Progenitor cell of endocrine pancreas (in vitro differentiated cells): ENCODE results near the gene LIPN. TPM values are rescaled to one million over a fixed set of nuclear protein-coding genes. Genes with fewer than 3 reads are reported as not detected.

Source experiments
- DNase-seq: peaks from one replicate; pipeline ENCODE4 v3.0.0; 2021; ENCODE audit warnings: low spot score; ENCODE audit not compliant: unreplicated experiment
- H3K27ac Mint-ChIP-seq: 2 replicates; pipeline ENCODE4 v1.8.0; 2021; ENCODE audit warnings: mild to moderate bottlenecking, moderate library complexity, mixed read lengths
- H3K27me3 Mint-ChIP-seq: 2 replicates; pipeline ENCODE4 v1.8.0; 2021; ENCODE audit warnings: mixed read lengths
- H3K36me3 Mint-ChIP-seq: 2 replicates; pipeline ENCODE4 v1.8.0; 2022; ENCODE audit warnings: mixed read lengths; ENCODE audit not compliant: insufficient read depth
- H3K4me1 Mint-ChIP-seq: 2 replicates; pipeline ENCODE4 v1.8.0; 2021; ENCODE audit warnings: low read depth, mixed read lengths
- H3K4me3 Mint-ChIP-seq: 2 replicates; pipeline ENCODE4 v1.8.0; 2021; ENCODE audit warnings: low read depth, mild to moderate bottlenecking, moderate library complexity, mixed read lengths
- H3K9me3 Mint-ChIP-seq: 2 replicates; pipeline ENCODE4 v1.8.0; 2021; ENCODE audit warnings: low read depth, mixed read lengths
- long read RNA-seq: library from polyadenylated mRNA; unstranded; transcript quantifications from one replicate; pipeline ENCODE4 v2.0.0, GENCODE V29; 2020
- total RNA-seq: library from RNA; stranded (reverse); gene quantifications from 2 replicates; pipeline ENCODE4 v1.2.1, GENCODE V29; 2021
- TF ChIP-seq, protein P1 (sequence below): fragments of 200-600 bp; sonication (generic); IDR thresholded peaks from one replicate; pipeline ENCODE4 v1.5.0; 2021; ENCODE audit warnings: antibody characterized with exemption, mild to moderate bottlenecking; ENCODE audit not compliant: unreplicated experiment

The LIPN gene
- total RNA-seq, result not detected in 2 replicates
- long read RNA-seq, result 0 reads

GRCh38 chr10:88759366-88760101, at the start of gene LIPN:
Gene LIPN (plus strand): TSS chr10:88760020. CDS start chr10:88761406, 1,386 bp downstream.
- DNase-seq, result no peak
- Mint-ChIP-seq H3K27me3 (no peaks in the 10 kb centered on the region), H3K9me3 (no peaks in the 10 kb centered on the region), H3K4me3 (no peak within 1 kb of the TSS), H3K36me3 (no peaks in the 10 kb centered on the region), H3K27ac (no peak within 1 kb of the TSS), H3K4me1 (peaks cover 6% of the 10 kb centered on the region)
- TF ChIP-seq, protein P1, sequence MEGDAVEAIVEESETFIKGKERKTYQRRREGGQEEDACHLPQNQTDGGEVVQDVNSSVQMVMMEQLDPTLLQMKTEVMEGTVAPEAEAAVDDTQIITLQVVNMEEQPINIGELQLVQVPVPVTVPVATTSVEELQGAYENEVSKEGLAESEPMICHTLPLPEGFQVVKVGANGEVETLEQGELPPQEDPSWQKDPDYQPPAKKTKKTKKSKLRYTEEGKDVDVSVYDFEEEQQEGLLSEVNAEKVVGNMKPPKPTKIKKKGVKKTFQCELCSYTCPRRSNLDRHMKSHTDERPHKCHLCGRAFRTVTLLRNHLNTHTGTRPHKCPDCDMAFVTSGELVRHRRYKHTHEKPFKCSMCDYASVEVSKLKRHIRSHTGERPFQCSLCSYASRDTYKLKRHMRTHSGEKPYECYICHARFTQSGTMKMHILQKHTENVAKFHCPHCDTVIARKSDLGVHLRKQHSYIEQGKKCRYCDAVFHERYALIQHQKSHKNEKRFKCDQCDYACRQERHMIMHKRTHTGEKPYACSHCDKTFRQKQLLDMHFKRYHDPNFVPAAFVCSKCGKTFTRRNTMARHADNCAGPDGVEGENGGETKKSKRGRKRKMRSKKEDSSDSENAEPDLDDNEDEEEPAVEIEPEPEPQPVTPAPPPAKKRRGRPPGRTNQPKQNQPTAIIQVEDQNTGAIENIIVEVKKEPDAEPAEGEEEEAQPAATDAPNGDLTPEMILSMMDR, result no peak

- Mint-ChIP-seq H3K36me3 (no peaks in the 10 kb centered on the region), H3K27ac (no peak overlapping the region), H3K27me3 (peaks cover 4% of the 10 kb centered on the region), H3K9me3 (no peaks in the 10 kb centered on the region), H3K4me3 (no peak overlapping the region), H3K4me1 (no peaks in the 10 kb centered on the region)
- DNase-seq, result no peak
- TF ChIP-seq, protein P1, result no peak
Observed at GRCh38 chr10:88715517-88715916, 44.3 kb upstream of the LIPN start.

- TF ChIP-seq, protein P1, result no peak
- no peak overlapping the region for H3K4me3 Mint-ChIP-seq
- H3K4me1 Mint-ChIP-seq, result peaks cover 1% of the 10 kb centered on the region
- H3K27me3 Mint-ChIP-seq, result peaks cover 15% of the 10 kb centered on the region
- H3K9me3 Mint-ChIP-seq, result no peaks in the 10 kb centered on the region
- no peak for DNase-seq
- no peaks in the 10 kb centered on the region for H3K36me3 Mint-ChIP-seq
- no peak overlapping the region for H3K27ac Mint-ChIP-seq
Observed at GRCh38 chr10:88721392-88721791, 38.4 kb upstream of the LIPN start.

- Mint-ChIP-seq H3K4me1 (peaks cover 1% of the 10 kb centered on the region), H3K9me3 (peaks cover 2% of the 10 kb centered on the region), H3K36me3 (no peaks in the 10 kb centered on the region), H3K27me3 (peaks cover 19% of the 10 kb centered on the region), H3K4me3 (no peak overlapping the region), H3K27ac (no peak overlapping the region)
- TF ChIP-seq, protein P1, result no peak
- no peak for DNase-seq
Observed at GRCh38 chr10:88725798-88726197, 34.0 kb upstream of the LIPN start.

GRCh38 chr10:88728107-88728763, 31.6 kb upstream of the LIPN start:
- Mint-ChIP-seq H3K4me1 (peaks cover 2% of the 10 kb centered on the region), H3K27ac (no peak overlapping the region), H3K9me3 (peaks cover 2% of the 10 kb centered on the region), H3K4me3 (no peak overlapping the region), H3K27me3 (peaks cover 19% of the 10 kb centered on the region), H3K36me3 (no peaks in the 10 kb centered on the region)
- TF ChIP-seq, protein P1, result peak; percentile 46
- no peak for DNase-seq
